H9 (cell line): ENCODE measurements around the gene FZD2. TPM values are rescaled to one million over a fixed set of nuclear protein-coding genes. Genes with fewer than 3 reads are reported as not detected.
A peak's percentile ranks its signal among the peaks of the same experiment; 100 is the strongest.

ENCODE experiments used
- DNase-seq: peaks from one replicate; pipeline ENCODE4 v3.0.0-alpha.2; 2017
- H2AFZ ChIP-seq: one replicate; pipeline ENCODE4 v1.6.1; 2013; ENCODE audit warnings: mild to moderate bottlenecking, low read length, control low read depth, moderate library complexity
- H2AK5ac ChIP-seq: 2 replicates; pipeline ENCODE4 v1.6.1; 2013; ENCODE audit warnings: low read length, control low read depth, mixed read lengths; ENCODE audit not compliant: insufficient read length
- H2BK120ac ChIP-seq: one replicate; pipeline ENCODE4 v1.6.1; 2013; ENCODE audit warnings: low read depth, mild to moderate bottlenecking, low read length, control low read depth, inconsistent platforms; ENCODE audit not compliant: poor library complexity, severe bottlenecking
- H2BK12ac ChIP-seq: 2 replicates; pipeline ENCODE4 v1.6.1; 2013; ENCODE audit warnings: low read length, control low read depth, mixed read lengths, low read depth; ENCODE audit not compliant: insufficient read length
- H2BK15ac ChIP-seq: 2 replicates; pipeline ENCODE4 v1.6.1; 2013; ENCODE audit warnings: low read depth, low read length, control low read depth
- H2BK20ac ChIP-seq: one replicate; pipeline ENCODE4 v1.6.1; 2013; ENCODE audit warnings: low read depth, mild to moderate bottlenecking, low read length, control low read depth, inconsistent platforms; ENCODE audit not compliant: poor library complexity, severe bottlenecking
- H2BK5ac ChIP-seq: 2 replicates; pipeline ENCODE4 v1.6.1; 2013; ENCODE audit warnings: low read length, control low read depth, mixed read lengths; ENCODE audit not compliant: insufficient read length
- H3K14ac ChIP-seq: 2 replicates; pipeline ENCODE4 v1.6.1; 2013; ENCODE audit warnings: low read length, control low read depth; ENCODE audit not compliant: insufficient read depth
- H3K18ac ChIP-seq: 2 replicates; pipeline ENCODE4 v1.6.1; 2013; ENCODE audit warnings: low read depth, mild to moderate bottlenecking, mixed read lengths, low read length, control low read depth; ENCODE audit not compliant: insufficient read length
- H3K23ac ChIP-seq: 2 replicates; pipeline ENCODE4 v1.6.1; 2013; ENCODE audit warnings: low read length, control low read depth, mixed read lengths, low read depth; ENCODE audit not compliant: insufficient read length
- H3K23me2 ChIP-seq: 2 replicates; pipeline ENCODE4 v1.6.1; 2013; ENCODE audit warnings: low read depth, mild to moderate bottlenecking, mixed read lengths, low read length, control low read depth; ENCODE audit not compliant: insufficient read length, poor library complexity, severe bottlenecking
- H3K27ac ChIP-seq: 2 replicates; pipeline ENCODE4 v1.5.1; 2013; ENCODE audit warnings: low read length, control low read depth, mixed read lengths, low read depth; ENCODE audit not compliant: insufficient read length
- H3K27me3 ChIP-seq: 2 replicates; pipeline ENCODE4 v1.6.1; 2013; ENCODE audit warnings: low read length, control low read depth, inconsistent platforms; ENCODE audit not compliant: insufficient read depth
- H3K4ac ChIP-seq: 2 replicates; pipeline ENCODE4 v1.6.1; 2013; ENCODE audit warnings: low read depth, mild to moderate bottlenecking, control low read depth, inconsistent platforms, low read length, moderate library complexity
- H3K4me1 ChIP-seq: 2 replicates; pipeline ENCODE4 v1.6.1; 2013; ENCODE audit warnings: low read length, control low read depth, inconsistent platforms; ENCODE audit not compliant: insufficient read depth
- H3K4me2 ChIP-seq: 2 replicates; pipeline ENCODE4 v1.6.1; 2013; ENCODE audit warnings: low read length, control low read depth, mixed read lengths; ENCODE audit not compliant: insufficient read length, insufficient read depth
- H3K56ac ChIP-seq: 2 replicates; pipeline ENCODE4 v1.6.1; 2013; ENCODE audit warnings: low read depth, mild to moderate bottlenecking, mixed read lengths, low read length, control low read depth; ENCODE audit not compliant: insufficient read length
- H3K79me1 ChIP-seq: 2 replicates; pipeline ENCODE4 v1.6.1; 2013; ENCODE audit warnings: low read depth, mild to moderate bottlenecking, moderate library complexity, low read length, control low read depth, inconsistent platforms; ENCODE audit not compliant: insufficient read depth, poor library complexity, severe bottlenecking
- H3K79me2 ChIP-seq: 2 replicates; pipeline ENCODE4 v1.6.1; 2013; ENCODE audit warnings: low read length, control low read depth, inconsistent platforms; ENCODE audit not compliant: insufficient read depth
- H3K9ac ChIP-seq: 2 replicates; pipeline ENCODE4 v1.6.1; 2013; ENCODE audit warnings: low read length, control low read depth, mixed read lengths; ENCODE audit not compliant: insufficient read length; ENCODE audit errors: extremely low read depth
- H3K9me3 ChIP-seq: one replicate; pipeline ENCODE4 v1.6.1; 2013; ENCODE audit warnings: low read depth, low read length, inconsistent platforms; ENCODE audit not compliant: control insufficient read depth
- H3T11ph ChIP-seq: one replicate; pipeline ENCODE4 v1.6.1; 2013; ENCODE audit warnings: mild to moderate bottlenecking, low read length, control low read depth, inconsistent platforms
- H4K20me1 ChIP-seq: one replicate; pipeline ENCODE4 v1.6.1; 2013; ENCODE audit not compliant: control insufficient read depth, insufficient read length, insufficient read depth
- H4K5ac ChIP-seq: 2 replicates; pipeline ENCODE4 v1.6.1; 2013; ENCODE audit warnings: low read depth, mild to moderate bottlenecking, mixed read lengths, low read length, control low read depth; ENCODE audit not compliant: insufficient read length
- H4K8ac ChIP-seq: replicated peaks from 2 replicates; pipeline ENCODE4 v1.6.1; 2013; ENCODE audit warnings: low read length, control low read depth, mixed read lengths, low read depth; ENCODE audit not compliant: insufficient read length
- H4K91ac ChIP-seq: 2 replicates; pipeline ENCODE4 v1.6.1; 2013; ENCODE audit warnings: low read depth, mild to moderate bottlenecking, moderate library complexity, mixed read lengths, low read length, control low read depth; ENCODE audit not compliant: insufficient read length
- H3K27ac Mint-ChIP-seq, 3 experiments: 2 replicates in 2 of 3; 3 replicates in 1 of 3; pipeline ENCODE4 v1.8.0; 2020 to 2021; ENCODE audit warnings: mixed read lengths in 3 of 3, mild to moderate bottlenecking in 1 of 3, moderate library complexity in 1 of 3
- H3K27me3 Mint-ChIP-seq: 2 replicates; pipeline ENCODE4 v1.8.0; 2021; ENCODE audit warnings: low read depth, mild to moderate bottlenecking, moderate library complexity, mixed read lengths
- H3K36me3 Mint-ChIP-seq, 3 experiments: 2 replicates in 2 of 3; 3 replicates in 1 of 3; pipeline ENCODE4 v1.8.0; 2020 to 2021; ENCODE audit warnings: low read depth in 3 of 3, mixed read lengths in 3 of 3; ENCODE audit not compliant: insufficient read depth in 1 of 3
- H3K4me1 Mint-ChIP-seq, 2 experiments: 2 replicates each; pipeline ENCODE4 v1.8.0; 2020; ENCODE audit warnings: mixed read lengths in 2 of 2
- H3K4me3 Mint-ChIP-seq, 2 experiments: 2 replicates in 1 of 2; 3 replicates in 1 of 2; pipeline ENCODE4 v1.8.0; 2020 to 2021; ENCODE audit warnings: mild to moderate bottlenecking in 2 of 2, mixed read lengths in 2 of 2, moderate library complexity in 1 of 2
- H3K9me3 Mint-ChIP-seq, 2 experiments: 2 replicates in 1 of 2; 3 replicates in 1 of 2; pipeline ENCODE4 v1.8.0; 2020; ENCODE audit warnings: mild to moderate bottlenecking in 2 of 2, mixed read lengths in 2 of 2, moderate library complexity in 1 of 2
- WGBS: extraction: QIAGEN DNeasy Blood & Tissue Kit; methylation state at CpG from one replicate; pipeline ENCODE4 v1.1.7; 2013; ENCODE audit warnings: missing lambda C conversion rate, low lambda C conversion rate, mixed read lengths; ENCODE audit not compliant: insufficient read length; ENCODE audit errors: extremely low coverage; 5-methylcytosine and 5-hydroxymethylcytosine counted together
- total RNA-seq: library from RNA; stranded (reverse); gene quantifications from 2 replicates; pipeline ENCODE4 v1.2.1, GENCODE V29; 2021
- TF ChIP-seq, protein P1 (sequence below): fragments of 200-600 bp; sonication (generic); conservative IDR thresholded peaks from 3 replicates; pipeline ENCODE4 v1.8.0; 2021; ENCODE audit warnings: antibody characterized with exemption, mild to moderate bottlenecking

FZD2 gene
- total RNA-seq, 1 experiment from 2014 or later: 18.2 TPM

- no peaks in the 10 kb centered on the region for H4K20me1 ChIP-seq
- H2BK15ac ChIP-seq: no peak overlapping the region
- H3K18ac ChIP-seq: peak overlapping the region; percentile 11
- H3K56ac ChIP-seq: no peak overlapping the region
- Mint-ChIP-seq H3K36me3 (peaks cover 3 to 14% (median 14%) of the 10 kb centered on the region in 3 experiments; a peak in 6 of 7 replicates), H3K4me1 (peaks cover 50 to 67% of the 10 kb centered on the region in 2 experiments), H3K9me3 (peaks cover 0 to 10% of the 10 kb centered on the region in 2 experiments; a peak in 2 of 5 replicates), H3K4me3 (peak overlapping the region; percentile 83 to 90), H3K27me3 (peaks cover 58% of the 10 kb centered on the region), H3K27ac (peak overlapping the region; percentile 53 to 98 (median 88); a peak in 6 of 7 replicates)
- no peak overlapping the region for H2BK20ac ChIP-seq
- no peak overlapping the region for H2BK5ac ChIP-seq
- H3K14ac ChIP-seq: no peak overlapping the region
- no peak overlapping the region for H2BK12ac ChIP-seq
- peak overlapping the region; percentile 83 for H3K4me2 ChIP-seq
- no peak overlapping the region for H4K91ac ChIP-seq
- H3K27me3 ChIP-seq: peaks cover 28% of the 10 kb centered on the region
- H3K9me3 ChIP-seq: no peaks in the 10 kb centered on the region
- no peak overlapping the region for H3K27ac ChIP-seq
- no peak overlapping the region for H3K23ac ChIP-seq
- H3K79me2 ChIP-seq: no peaks in the 10 kb centered on the region
- H2BK120ac ChIP-seq: no peak overlapping the region
- H3K79me1 ChIP-seq: no peaks in the 10 kb centered on the region
- no peak overlapping the region for H4K8ac ChIP-seq
- WGBS: no CpG with 5 or more reads among the region's 31 CpGs
- DNase-seq: peak; percentile 54
- peaks cover 12% of the 10 kb centered on the region for H3K4me1 ChIP-seq
- H2AFZ ChIP-seq: no peak overlapping the region
- H3K9ac ChIP-seq: no peak overlapping the region
- peaks cover 16% of the 10 kb centered on the region for H3K23me2 ChIP-seq
- no peak overlapping the region for H2AK5ac ChIP-seq
- no peak overlapping the region for H3K4ac ChIP-seq
- H4K5ac ChIP-seq: no peak overlapping the region
- no peak overlapping the region for H3T11ph ChIP-seq
- TF ChIP-seq, protein P1, sequence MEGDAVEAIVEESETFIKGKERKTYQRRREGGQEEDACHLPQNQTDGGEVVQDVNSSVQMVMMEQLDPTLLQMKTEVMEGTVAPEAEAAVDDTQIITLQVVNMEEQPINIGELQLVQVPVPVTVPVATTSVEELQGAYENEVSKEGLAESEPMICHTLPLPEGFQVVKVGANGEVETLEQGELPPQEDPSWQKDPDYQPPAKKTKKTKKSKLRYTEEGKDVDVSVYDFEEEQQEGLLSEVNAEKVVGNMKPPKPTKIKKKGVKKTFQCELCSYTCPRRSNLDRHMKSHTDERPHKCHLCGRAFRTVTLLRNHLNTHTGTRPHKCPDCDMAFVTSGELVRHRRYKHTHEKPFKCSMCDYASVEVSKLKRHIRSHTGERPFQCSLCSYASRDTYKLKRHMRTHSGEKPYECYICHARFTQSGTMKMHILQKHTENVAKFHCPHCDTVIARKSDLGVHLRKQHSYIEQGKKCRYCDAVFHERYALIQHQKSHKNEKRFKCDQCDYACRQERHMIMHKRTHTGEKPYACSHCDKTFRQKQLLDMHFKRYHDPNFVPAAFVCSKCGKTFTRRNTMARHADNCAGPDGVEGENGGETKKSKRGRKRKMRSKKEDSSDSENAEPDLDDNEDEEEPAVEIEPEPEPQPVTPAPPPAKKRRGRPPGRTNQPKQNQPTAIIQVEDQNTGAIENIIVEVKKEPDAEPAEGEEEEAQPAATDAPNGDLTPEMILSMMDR: no peak
These were observed 1.0 kb downstream of the FZD2 start for GRCh38 chr17:44558334-44558709.
